Nephron progenitor cell (in vitro differentiated cells): ENCODE results near the gene NFATC4.

Source experiments
- DNase-seq: peaks from one replicate; pipeline ENCODE4 v3.0.0; 2021
- H3K27ac Mint-ChIP-seq: 2 replicates; pipeline ENCODE4 v1.8.0; 2021; ENCODE audit warnings: mild to moderate bottlenecking, moderate library complexity, mixed read lengths
- H3K27me3 Mint-ChIP-seq: 2 replicates; pipeline ENCODE4 v1.8.0; 2021; ENCODE audit warnings: mild to moderate bottlenecking, low read depth, mixed read lengths; ENCODE audit not compliant: poor library complexity
- H3K36me3 Mint-ChIP-seq: 2 replicates; pipeline ENCODE4 v1.8.0; 2021; ENCODE audit warnings: low read depth, mixed read lengths
- H3K4me1 Mint-ChIP-seq: 2 replicates; pipeline ENCODE4 v1.8.0; 2021; ENCODE audit warnings: mixed read lengths
- H3K4me3 Mint-ChIP-seq: 2 replicates; pipeline ENCODE4 v1.8.0; 2021; ENCODE audit warnings: mild to moderate bottlenecking, moderate library complexity, mixed read lengths
- H3K9me3 Mint-ChIP-seq: 2 replicates; pipeline ENCODE4 v1.8.0; 2021; ENCODE audit warnings: mild to moderate bottlenecking, moderate library complexity, mixed read lengths
- CTCF ChIP-seq: fragments of 200-600 bp; sonication (generic); IDR thresholded peaks from 2 replicates; pipeline ENCODE4 v1.5.0; 2021; ENCODE audit warnings: antibody characterized with exemption

Gene NFATC4

GRCh38 chr14:24415421-24416253 lies 47.7 kb downstream of the NFATC4 start:
- no peak for TF ChIP-seq CTCF
- Mint-ChIP-seq H3K27me3 (peaks cover 13% of the 10 kb centered on the region), H3K36me3 (peaks cover 51% of the 10 kb centered on the region), H3K27ac (peak overlapping the region; percentile 94), H3K9me3 (no peaks in the 10 kb centered on the region), H3K4me1 (peaks cover 5% of the 10 kb centered on the region), H3K4me3 (no peak overlapping the region)
- DNase-seq: no peak

- DNase-seq: no peak
- Mint-ChIP-seq H3K27me3 (peaks cover 13% of the 10 kb centered on the region), H3K27ac (peak overlapping the region; percentile 48), H3K4me1 (peaks cover 5% of the 10 kb centered on the region), H3K36me3 (peaks cover 45% of the 10 kb centered on the region), H3K4me3 (no peak overlapping the region), H3K9me3 (no peaks in the 10 kb centered on the region)
- no peak for TF ChIP-seq CTCF
Measured at GRCh38 chr14:24416254-24416931, 48.4 kb downstream of the NFATC4 start.

GRCh38 chr14:24416932-24417619 lies 49.1 kb downstream of the NFATC4 start:
- Mint-ChIP-seq H3K4me1 (peaks cover 5% of the 10 kb centered on the region), H3K9me3 (no peaks in the 10 kb centered on the region)

GRCh38 chr14:24417832-24418491 lies 50.0 kb downstream of the NFATC4 start:
- no peak overlapping the region for H3K27ac Mint-ChIP-seq
- no peak for DNase-seq
- H3K36me3 Mint-ChIP-seq: peaks cover 29% of the 10 kb centered on the region
- H3K9me3 Mint-ChIP-seq: no peaks in the 10 kb centered on the region
- H3K4me3 Mint-ChIP-seq: no peak overlapping the region
- peaks cover 13% of the 10 kb centered on the region for H3K27me3 Mint-ChIP-seq
- H3K4me1 Mint-ChIP-seq: peaks cover 5% of the 10 kb centered on the region
- no peak for TF ChIP-seq CTCF

More at GRCh38 chr14:24416932-24417619, 49.1 kb downstream of the NFATC4 start:
- Mint-ChIP-seq H3K4me3 (no peak overlapping the region), H3K27ac (peak overlapping the region; percentile 90), H3K27me3 (peaks cover 13% of the 10 kb centered on the region), H3K36me3 (peaks cover 38% of the 10 kb centered on the region)
- TF ChIP-seq CTCF: no peak
- DNase-seq: no peak

- H3K4me1 Mint-ChIP-seq: peaks cover 5% of the 10 kb centered on the region
- H3K36me3 Mint-ChIP-seq: peaks cover 26% of the 10 kb centered on the region
- no peak overlapping the region for H3K27ac Mint-ChIP-seq
- H3K4me3 Mint-ChIP-seq: no peak overlapping the region
- peaks cover 13% of the 10 kb centered on the region for H3K27me3 Mint-ChIP-seq
- H3K9me3 Mint-ChIP-seq: no peaks in the 10 kb centered on the region
- TF ChIP-seq CTCF: no peak
- no peak for DNase-seq
Measured at GRCh38 chr14:24418492-24418873, 50.5 kb downstream of the NFATC4 start.
